ENCODE data around the gene LEFTY1.

DNA sequence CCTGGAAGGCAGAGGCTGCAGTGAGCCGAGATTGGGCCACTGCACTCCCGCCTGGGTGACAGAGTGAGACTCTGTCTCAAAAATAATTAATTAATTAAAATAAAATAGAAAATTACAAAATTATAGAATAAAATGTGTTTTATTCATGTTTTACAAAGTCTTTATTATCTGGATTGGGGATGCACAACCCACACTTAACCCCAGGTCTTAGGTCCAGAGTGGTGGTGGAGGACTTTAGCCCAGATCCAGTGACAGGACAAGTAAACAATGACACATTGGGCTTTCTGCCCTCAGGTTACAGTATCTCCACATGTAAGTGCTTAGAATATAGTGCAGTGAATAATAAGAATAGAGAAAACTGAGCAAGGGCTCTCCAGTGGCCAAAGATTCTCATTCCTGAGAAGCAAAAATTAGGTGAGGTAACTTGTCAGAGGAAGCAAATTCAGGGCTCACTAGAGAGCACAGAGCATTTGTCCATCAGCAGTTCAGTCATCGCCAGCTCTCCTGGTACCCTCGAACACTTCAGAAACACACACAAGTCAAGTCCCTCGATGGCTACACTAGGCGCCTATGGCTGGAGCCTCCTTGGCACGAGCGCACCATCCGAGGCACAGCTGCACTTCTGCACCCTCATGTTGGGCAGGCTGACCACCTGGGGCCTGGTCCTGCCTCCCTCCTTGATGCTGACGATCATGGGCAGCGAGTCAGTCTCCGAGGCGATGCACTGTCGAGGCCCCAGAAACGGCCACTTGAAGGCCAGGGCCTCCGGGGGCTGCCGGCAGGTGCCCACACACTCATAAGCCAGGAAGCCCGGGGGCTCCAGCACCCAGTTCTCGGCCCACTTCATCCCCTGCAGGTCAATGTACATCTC lies 2.6 kb downstream of the LEFTY1 start:
- no peak for TF ChIP-seq TEAD4 (IDR thresholded peaks at IDR 0.05)
- TF ChIP-seq CREB1 (IDR thresholded peaks at IDR 0.05; ENCODE audit: low read depth): no peak
- TF ChIP-seq, protein P1, sequence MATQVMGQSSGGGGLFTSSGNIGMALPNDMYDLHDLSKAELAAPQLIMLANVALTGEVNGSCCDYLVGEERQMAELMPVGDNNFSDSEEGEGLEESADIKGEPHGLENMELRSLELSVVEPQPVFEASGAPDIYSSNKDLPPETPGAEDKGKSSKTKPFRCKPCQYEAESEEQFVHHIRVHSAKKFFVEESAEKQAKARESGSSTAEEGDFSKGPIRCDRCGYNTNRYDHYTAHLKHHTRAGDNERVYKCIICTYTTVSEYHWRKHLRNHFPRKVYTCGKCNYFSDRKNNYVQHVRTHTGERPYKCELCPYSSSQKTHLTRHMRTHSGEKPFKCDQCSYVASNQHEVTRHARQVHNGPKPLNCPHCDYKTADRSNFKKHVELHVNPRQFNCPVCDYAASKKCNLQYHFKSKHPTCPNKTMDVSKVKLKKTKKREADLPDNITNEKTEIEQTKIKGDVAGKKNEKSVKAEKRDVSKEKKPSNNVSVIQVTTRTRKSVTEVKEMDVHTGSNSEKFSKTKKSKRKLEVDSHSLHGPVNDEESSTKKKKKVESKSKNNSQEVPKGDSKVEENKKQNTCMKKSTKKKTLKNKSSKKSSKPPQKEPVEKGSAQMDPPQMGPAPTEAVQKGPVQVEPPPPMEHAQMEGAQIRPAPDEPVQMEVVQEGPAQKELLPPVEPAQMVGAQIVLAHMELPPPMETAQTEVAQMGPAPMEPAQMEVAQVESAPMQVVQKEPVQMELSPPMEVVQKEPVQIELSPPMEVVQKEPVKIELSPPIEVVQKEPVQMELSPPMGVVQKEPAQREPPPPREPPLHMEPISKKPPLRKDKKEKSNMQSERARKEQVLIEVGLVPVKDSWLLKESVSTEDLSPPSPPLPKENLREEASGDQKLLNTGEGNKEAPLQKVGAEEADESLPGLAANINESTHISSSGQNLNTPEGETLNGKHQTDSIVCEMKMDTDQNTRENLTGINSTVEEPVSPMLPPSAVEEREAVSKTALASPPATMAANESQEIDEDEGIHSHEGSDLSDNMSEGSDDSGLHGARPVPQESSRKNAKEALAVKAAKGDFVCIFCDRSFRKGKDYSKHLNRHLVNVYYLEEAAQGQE (IDR thresholded peaks at IDR 0.05; ENCODE audit: low read depth): no peak
- no peak for TF ChIP-seq FOXM1 (IDR thresholded peaks at IDR 0.05; ENCODE audit: borderline replicate concordance, low read depth)
- TF ChIP-seq TAF1 (IDR thresholded peaks at IDR 0.05; ENCODE audit: low read depth): no peak
- no peak for TF ChIP-seq MAX (IDR thresholded peaks at IDR 0.05)
- no peak for TF ChIP-seq RAD21 (IDR thresholded peaks at IDR 0.05; ENCODE audit: low read depth)
- TF ChIP-seq EP300 (IDR thresholded peaks at IDR 0.05; ENCODE audit: borderline replicate concordance): no peak
- TF ChIP-seq YY1 (IDR thresholded peaks at IDR 0.05; ENCODE audit: low read depth): no peak
- TF ChIP-seq USF1 (IDR thresholded peaks at IDR 0.05): no peak
- no peak for TF ChIP-seq CEBPB (IDR thresholded peaks at IDR 0.05)
- no peak for TF ChIP-seq EGR1 (IDR thresholded peaks at IDR 0.05)

Data from Ishikawa (cell line).